ENCODE measurements around the gene RIC8A. TPM values are rescaled to one million over a fixed set of nuclear protein-coding genes. Genes with fewer than 3 reads are reported as not detected.

The RIC8A gene
- total RNA-seq, 1 experiment from 2014 or later: 176 TPM

DNA sequence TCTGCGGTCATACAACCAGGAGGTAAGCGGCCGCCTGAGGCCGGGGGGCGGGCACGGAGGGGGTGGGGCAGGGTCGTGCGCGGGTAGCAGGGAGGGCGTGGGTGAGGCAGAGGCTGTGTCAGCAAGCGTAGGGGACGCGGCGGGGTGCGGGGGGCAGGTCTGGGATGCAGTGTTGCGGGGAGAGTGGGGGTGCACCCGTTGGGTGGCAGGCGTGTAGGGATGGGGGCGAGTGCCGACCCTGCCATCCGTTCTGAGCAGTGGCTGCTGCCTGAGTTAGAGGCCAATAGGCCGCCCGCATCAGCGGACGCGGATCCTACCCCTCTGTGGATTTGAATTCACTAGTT, 1.4 kb downstream of the RIC8A start:
- Histone ChIP-seq H3K9me3 (replicated peaks) (no peaks in the 10 kb centered on the region), H3K27me3 (replicated peaks) (no peaks in the 10 kb centered on the region), H3K4me1 (replicated peaks) (peaks cover 32% of the 10 kb centered on the region), H3K27ac (peak overlapping the region; percentile 90), H3K4me3 (peak overlapping the region; percentile 87), H3K36me3 (peaks cover 86% of the 10 kb centered on the region)
- DNase-seq (ENCODE audit: low read depth in 1 of 2, low spot score in 2 of 2): no peak

DNA sequence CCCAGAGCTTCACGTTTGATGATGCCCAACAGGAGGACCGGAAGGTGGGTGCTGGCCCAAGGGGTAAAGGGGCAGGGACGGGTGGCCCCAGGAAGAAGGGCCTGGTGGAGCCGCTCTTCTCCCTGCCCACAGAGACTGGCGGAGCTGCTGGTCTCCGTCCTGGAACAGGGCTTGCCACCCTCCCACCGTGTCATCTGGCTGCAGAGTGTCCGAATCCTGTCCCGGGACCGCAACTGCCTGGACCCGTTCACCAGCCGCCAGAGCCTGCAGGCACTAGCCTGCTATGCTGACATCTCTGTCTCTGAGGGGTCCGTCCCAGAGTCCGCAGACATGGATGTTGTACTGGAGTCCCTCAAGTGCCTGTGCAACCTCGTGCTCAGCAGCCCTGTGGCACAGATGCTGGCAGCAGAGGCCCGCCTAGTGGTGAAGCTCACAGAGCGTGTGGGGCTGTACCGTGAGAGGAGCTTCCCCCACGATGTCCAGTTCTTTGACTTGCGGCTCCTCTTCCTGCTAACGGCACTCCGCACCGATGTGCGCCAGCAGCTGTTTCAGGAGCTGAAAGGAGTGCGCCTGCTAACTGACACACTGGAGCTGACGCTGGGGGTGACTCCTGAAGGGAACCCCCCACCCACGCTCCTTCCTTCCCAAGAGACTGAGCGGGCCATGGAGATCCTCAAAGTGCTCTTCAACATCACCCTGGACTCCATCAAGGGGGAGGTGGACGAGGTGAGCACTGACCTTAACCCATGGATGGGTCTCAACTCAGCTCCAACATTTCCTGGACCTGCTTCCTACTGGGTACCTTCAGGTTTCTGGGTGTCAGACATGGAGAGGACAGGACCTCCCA, 2.0 kb downstream of the RIC8A start:
- DNase-seq (ENCODE audit: low read depth in 1 of 2, low spot score in 2 of 2): peak in 1 of 2 experiments; percentile 35
- no peaks in the 10 kb centered on the region for H3K9me3 ChIP-seq (replicated peaks)
- peak overlapping the region; percentile 87 for H3K4me3 ChIP-seq
- H3K27ac ChIP-seq: peak overlapping the region; percentile 90
- H3K27me3 ChIP-seq (replicated peaks): no peaks in the 10 kb centered on the region
- peaks cover 32% of the 10 kb centered on the region for H3K4me1 ChIP-seq (replicated peaks)
- peaks cover 86% of the 10 kb centered on the region for H3K36me3 ChIP-seq

- H3K36me3 ChIP-seq: peaks cover 86% of the 10 kb centered on the region
- peak; percentile 80 to 82 for DNase-seq (ENCODE audit: low read depth in 1 of 2, low spot score in 2 of 2)
Measured at GRCh38 chr11:210122-210802, 2.8 kb downstream of the RIC8A start.

DNA sequence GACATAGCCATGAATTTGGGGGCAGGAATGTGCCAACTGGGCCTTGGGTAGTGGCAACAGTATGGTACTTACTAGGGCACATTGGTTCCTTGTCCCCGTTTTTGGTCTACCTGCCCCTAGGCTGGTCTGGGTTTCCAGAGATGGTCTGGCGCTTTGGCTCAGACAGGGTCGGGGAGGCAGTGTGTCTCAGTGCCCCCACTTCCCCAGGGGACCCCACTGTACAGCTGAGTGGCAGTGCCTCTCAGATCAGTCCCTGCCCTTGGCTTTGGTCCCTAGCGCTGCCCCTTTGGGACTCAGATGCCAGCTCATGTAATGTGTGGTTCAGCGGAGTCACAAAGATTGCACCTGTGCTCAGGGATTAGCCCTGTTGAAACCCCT, 3.3 kb downstream of the RIC8A start:
- H3K4me1 ChIP-seq (replicated peaks): peaks cover 30% of the 10 kb centered on the region
- no peaks in the 10 kb centered on the region for H3K9me3 ChIP-seq (replicated peaks)
- no peak for DNase-seq (ENCODE audit: low read depth in 1 of 2, low spot score in 2 of 2)
- H3K4me3 ChIP-seq: no peak overlapping the region
- H3K27me3 ChIP-seq (replicated peaks): no peaks in the 10 kb centered on the region
- peak overlapping the region; percentile 90 for H3K27ac ChIP-seq
- peaks cover 86% of the 10 kb centered on the region for H3K36me3 ChIP-seq

More at GRCh38 chr11:210122-210802, 2.8 kb downstream of the RIC8A start:
- peak overlapping the region; percentile 87 for H3K4me3 ChIP-seq
- H3K4me1 ChIP-seq (replicated peaks): peaks cover 32% of the 10 kb centered on the region
- H3K27ac ChIP-seq: peak overlapping the region; percentile 90
- H3K9me3 ChIP-seq (replicated peaks): no peaks in the 10 kb centered on the region
- no peaks in the 10 kb centered on the region for H3K27me3 ChIP-seq (replicated peaks)

- Histone ChIP-seq H3K36me3 (peaks cover 86% of the 10 kb centered on the region), H3K4me1 (replicated peaks) (peaks cover 25% of the 10 kb centered on the region), H3K27me3 (replicated peaks) (no peaks in the 10 kb centered on the region), H3K27ac (no peak overlapping the region; the same call in 1 of the 2 replicates), H3K4me3 (no peak overlapping the region), H3K9me3 (replicated peaks) (no peaks in the 10 kb centered on the region)
- DNase-seq (ENCODE audit: low read depth in 1 of 2, low spot score in 2 of 2): no peak
Measured at GRCh38 chr11:211295-211694, 3.8 kb downstream of the RIC8A start.

- peak in 1 of 2 experiments; percentile 13 for DNase-seq (ENCODE audit: low read depth in 1 of 2, low spot score in 2 of 2)
- no peaks in the 10 kb centered on the region for H3K9me3 ChIP-seq (replicated peaks)
Measured at GRCh38 chr11:211741-212140, 4.2 kb downstream of the RIC8A start.

GRCh38 chr11:212150-213100, 4.9 kb downstream of the RIC8A start:
- Histone ChIP-seq H3K4me3 (no peak overlapping the region), H3K36me3 (peaks cover 83% of the 10 kb centered on the region), H3K27me3 (replicated peaks) (no peaks in the 10 kb centered on the region), H3K9me3 (replicated peaks) (no peaks in the 10 kb centered on the region), H3K27ac (no peak overlapping the region), H3K4me1 (replicated peaks) (peaks cover 23% of the 10 kb centered on the region)
- DNase-seq (ENCODE audit: low read depth in 1 of 2, low spot score in 2 of 2): no peak

More at GRCh38 chr11:211741-212140, 4.2 kb downstream of the RIC8A start:
- H3K4me1 ChIP-seq (replicated peaks): peaks cover 23% of the 10 kb centered on the region
- no peak overlapping the region for H3K4me3 ChIP-seq
- no peaks in the 10 kb centered on the region for H3K27me3 ChIP-seq (replicated peaks)
- H3K27ac ChIP-seq: no peak overlapping the region
- H3K36me3 ChIP-seq: peaks cover 86% of the 10 kb centered on the region

DNA sequence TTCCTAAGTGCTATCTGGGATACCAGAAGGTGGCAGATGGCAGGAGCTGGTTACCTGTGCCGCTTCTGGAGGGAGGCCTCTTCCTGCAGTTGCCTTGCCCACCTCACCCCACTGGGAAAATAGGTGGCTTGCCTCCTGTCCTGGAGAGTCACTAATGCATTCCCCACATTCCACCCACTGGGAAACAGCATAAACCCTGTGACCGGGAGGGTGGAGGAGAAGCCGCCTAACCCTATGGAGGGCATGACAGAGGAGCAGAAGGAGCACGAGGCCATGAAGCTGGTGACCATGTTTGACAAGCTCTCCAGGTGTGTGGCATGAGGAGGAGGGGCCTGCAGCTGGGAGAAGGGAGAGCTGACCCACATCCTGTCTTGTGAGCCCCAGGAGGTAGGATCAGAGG, 5.6 kb downstream of the RIC8A start:
- no peak overlapping the region for H3K4me3 ChIP-seq
- H3K4me1 ChIP-seq (replicated peaks): peaks cover 23% of the 10 kb centered on the region
- H3K27ac ChIP-seq: no peak overlapping the region
- no peaks in the 10 kb centered on the region for H3K9me3 ChIP-seq (replicated peaks)
- H3K27me3 ChIP-seq (replicated peaks): no peaks in the 10 kb centered on the region
- DNase-seq (ENCODE audit: low read depth in 1 of 2, low spot score in 2 of 2): no peak
- H3K36me3 ChIP-seq: peaks cover 80% of the 10 kb centered on the region

- Histone ChIP-seq H3K27ac (no peak overlapping the region), H3K27me3 (replicated peaks) (no peaks in the 10 kb centered on the region), H3K4me1 (replicated peaks) (peaks cover 22% of the 10 kb centered on the region), H3K4me3 (no peak overlapping the region), H3K9me3 (replicated peaks) (no peaks in the 10 kb centered on the region), H3K36me3 (peaks cover 78% of the 10 kb centered on the region)
- no peak for DNase-seq (ENCODE audit: low read depth in 1 of 2, low spot score in 2 of 2)
Measured at GRCh38 chr11:214083-214482, 6.6 kb downstream of the RIC8A start.

GRCh38 chr11:215581-216037, 8.1 kb downstream of the RIC8A start:
- Histone ChIP-seq H3K27me3 (replicated peaks) (no peaks in the 10 kb centered on the region), H3K4me3 (no peak overlapping the region), H3K27ac (no peak overlapping the region), H3K36me3 (peaks cover 62% of the 10 kb centered on the region), H3K9me3 (replicated peaks) (no peaks in the 10 kb centered on the region), H3K4me1 (replicated peaks) (peaks cover 7% of the 10 kb centered on the region)
- DNase-seq (ENCODE audit: low read depth in 1 of 2, low spot score in 2 of 2): no peak

DNA sequence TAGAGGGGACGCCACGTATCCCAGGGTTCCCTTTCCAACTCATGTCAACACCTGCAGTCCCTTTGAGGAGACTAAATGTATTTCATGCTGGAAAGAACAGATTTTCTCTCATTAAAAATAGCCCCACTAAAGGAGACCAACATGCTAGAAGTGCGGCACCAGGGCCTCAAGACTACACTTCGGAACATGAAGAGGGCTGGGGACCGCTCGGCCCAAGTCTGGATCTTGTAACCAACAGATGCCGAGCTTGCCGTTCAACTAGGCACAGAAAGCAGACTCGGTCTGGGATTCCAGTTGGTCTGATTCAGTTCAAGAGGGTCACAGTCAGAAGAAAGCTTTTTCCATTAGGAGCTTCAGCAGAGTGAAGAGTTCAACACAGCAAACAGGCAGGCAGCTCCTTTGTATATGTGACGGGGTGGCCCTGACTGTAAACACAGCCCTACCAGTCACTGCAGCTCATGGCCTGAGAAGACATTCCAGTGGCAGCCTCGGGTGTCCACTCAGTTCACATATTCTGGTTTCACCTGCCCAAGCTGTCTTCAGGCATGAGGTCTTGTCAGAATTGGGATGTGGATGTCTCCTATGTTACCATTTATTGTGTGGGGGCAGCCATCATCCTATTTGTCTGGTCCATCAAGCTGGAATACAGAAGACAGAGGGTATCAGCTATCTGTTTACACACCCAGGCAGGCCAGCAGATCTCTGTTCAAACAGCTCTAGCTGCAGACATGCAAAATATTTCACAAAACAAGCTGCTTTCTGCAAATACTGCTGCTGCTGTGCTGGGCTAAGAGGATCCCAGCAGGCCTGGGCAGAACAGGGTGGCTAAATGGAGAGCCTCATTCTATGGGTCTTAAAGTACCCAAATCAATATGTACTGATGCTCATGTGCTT, 8.8 kb downstream of the RIC8A start:
- H3K27me3 ChIP-seq (replicated peaks): no peaks in the 10 kb centered on the region
- H3K27ac ChIP-seq: no peak overlapping the region
- peaks cover 55% of the 10 kb centered on the region for H3K36me3 ChIP-seq
- H3K4me1 ChIP-seq (replicated peaks): no peaks in the 10 kb centered on the region; the same call in 1 of the 2 replicates
- DNase-seq (ENCODE audit: low read depth in 1 of 2, low spot score in 2 of 2): no peak
- H3K4me3 ChIP-seq: no peak overlapping the region
- no peaks in the 10 kb centered on the region for H3K9me3 ChIP-seq (replicated peaks)

DNA sequence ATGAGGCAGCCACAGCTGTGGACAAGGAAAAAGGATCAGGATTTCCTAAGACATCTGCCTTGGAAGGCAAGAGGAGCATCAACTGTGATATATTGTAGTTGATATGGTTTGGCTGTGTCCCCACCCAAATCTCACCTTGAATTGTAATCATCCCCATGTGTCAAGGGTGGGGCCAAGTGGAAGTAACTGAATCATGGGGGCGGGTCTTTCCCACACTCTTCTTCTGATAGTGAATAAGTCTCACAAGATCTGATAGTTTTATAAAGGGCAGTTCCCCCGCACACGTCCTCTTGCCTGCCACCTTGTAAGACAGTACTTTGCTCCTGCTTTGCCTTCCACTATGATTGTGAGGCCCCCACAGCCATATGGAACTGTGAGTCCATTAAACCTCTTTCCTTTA, 10.2 kb downstream of the RIC8A start:
- no peaks in the 10 kb centered on the region for H3K9me3 ChIP-seq (replicated peaks)
- no peaks in the 10 kb centered on the region for H3K4me1 ChIP-seq (replicated peaks)
- DNase-seq (ENCODE audit: low read depth in 1 of 2, low spot score in 2 of 2): no peak
- H3K27me3 ChIP-seq (replicated peaks): no peaks in the 10 kb centered on the region
- peaks cover 46% of the 10 kb centered on the region for H3K36me3 ChIP-seq
- H3K27ac ChIP-seq: no peak overlapping the region
- H3K4me3 ChIP-seq: no peak overlapping the region
